Transverse colon (tissue), 3 donors: ENCODE results near the gene C6orf136.

Experiments used
- EP300 ChIP-seq: sonication (generic); formaldehyde crosslinking; IDR thresholded peaks from one replicate; pipeline ENCODE4 v1.6.1; 2017; ENCODE audit warnings: antibody characterized with exemption, low read depth
- TF ChIP-seq, protein P1 (sequence below), 5 experiments: fragments of 200-600 bp in 3 of 5; fragments of 450-650 bp in 2 of 5; sonication (generic) in 3 of 5; IDR thresholded peaks; 1 replicate in 2 of 5; 2 replicates in 3 of 5; pipeline ENCODE4 v1.5.1; 2016 to 2017; ENCODE audit warnings: antibody characterized with exemption in 5 of 5, inconsistent platforms in 3 of 5, mild to moderate bottlenecking in 2 of 5, moderate library complexity in 1 of 5

DNA sequence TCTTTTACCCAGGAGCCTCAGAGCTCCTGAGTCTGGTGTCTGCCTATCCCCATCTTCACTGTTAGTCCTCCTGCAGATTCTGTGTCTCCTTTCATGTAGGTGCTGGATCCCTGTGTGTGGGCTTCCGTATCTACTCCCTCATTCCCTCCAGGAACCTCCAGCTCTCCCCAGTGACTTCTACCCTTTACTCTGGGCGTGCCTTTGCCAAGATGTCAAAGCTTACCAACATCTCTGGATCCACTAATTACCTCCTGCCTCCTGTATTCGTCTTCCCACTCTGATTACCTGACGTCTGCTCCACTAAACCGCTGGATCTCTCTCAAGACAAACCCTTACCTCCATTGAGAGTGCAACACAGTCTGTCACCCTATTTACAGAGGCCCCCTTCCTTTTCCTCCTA lies 2.2 kb upstream of the C6orf136 start:
- TF ChIP-seq, protein P1, sequence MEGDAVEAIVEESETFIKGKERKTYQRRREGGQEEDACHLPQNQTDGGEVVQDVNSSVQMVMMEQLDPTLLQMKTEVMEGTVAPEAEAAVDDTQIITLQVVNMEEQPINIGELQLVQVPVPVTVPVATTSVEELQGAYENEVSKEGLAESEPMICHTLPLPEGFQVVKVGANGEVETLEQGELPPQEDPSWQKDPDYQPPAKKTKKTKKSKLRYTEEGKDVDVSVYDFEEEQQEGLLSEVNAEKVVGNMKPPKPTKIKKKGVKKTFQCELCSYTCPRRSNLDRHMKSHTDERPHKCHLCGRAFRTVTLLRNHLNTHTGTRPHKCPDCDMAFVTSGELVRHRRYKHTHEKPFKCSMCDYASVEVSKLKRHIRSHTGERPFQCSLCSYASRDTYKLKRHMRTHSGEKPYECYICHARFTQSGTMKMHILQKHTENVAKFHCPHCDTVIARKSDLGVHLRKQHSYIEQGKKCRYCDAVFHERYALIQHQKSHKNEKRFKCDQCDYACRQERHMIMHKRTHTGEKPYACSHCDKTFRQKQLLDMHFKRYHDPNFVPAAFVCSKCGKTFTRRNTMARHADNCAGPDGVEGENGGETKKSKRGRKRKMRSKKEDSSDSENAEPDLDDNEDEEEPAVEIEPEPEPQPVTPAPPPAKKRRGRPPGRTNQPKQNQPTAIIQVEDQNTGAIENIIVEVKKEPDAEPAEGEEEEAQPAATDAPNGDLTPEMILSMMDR (IDR thresholded peaks at IDR 0.05) = no peak
- no peak for TF ChIP-seq EP300
